ENCODE measurements around the gene CDC42BPG. TPM values are rescaled to one million over a fixed set of nuclear protein-coding genes. Genes with fewer than 3 reads are reported as not detected.

The CDC42BPG gene
- total RNA-seq, 1 experiment from 2014 or later: 4.1 TPM

DNA sequence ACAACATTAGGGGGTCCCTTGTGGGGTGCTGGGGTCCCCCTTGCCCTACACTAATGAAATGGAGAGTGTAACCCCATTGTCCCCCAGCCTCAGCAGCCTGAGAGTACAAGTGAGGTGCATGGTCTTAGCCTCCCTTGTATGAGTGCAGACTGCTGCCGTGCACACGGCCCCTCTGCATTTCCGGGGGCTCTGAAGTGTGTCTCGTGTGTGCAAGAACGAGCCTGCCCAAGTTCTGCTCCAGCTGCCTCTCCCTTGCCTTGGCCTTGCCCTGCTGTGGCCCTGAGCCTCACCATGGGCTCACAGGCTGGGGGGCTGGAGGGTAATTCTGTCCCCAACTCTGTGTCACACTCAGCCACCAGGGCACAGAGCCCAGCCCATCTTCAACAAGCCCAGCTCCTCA is 39.1 kb upstream of the CDC42BPG start:
- H3K27ac ChIP-seq (ENCODE audit: low read length): no peak overlapping the region
- TF ChIP-seq SIN3A (IDR thresholded peaks at IDR 0.05; ENCODE audit: borderline replicate concordance, insufficient read depth, low read depth, low read length): no peak
- TF ChIP-seq REST (IDR thresholded peaks at IDR 0.05; ENCODE audit: insufficient read depth in 1 of 2, low read depth in 2 of 2, low read length in 1 of 2): no peak
- TF ChIP-seq TCF7L2 (IDR thresholded peaks at IDR 0.05; ENCODE audit: low read depth, low read length): no peak
- TF ChIP-seq POLR2AphosphoS5 (IDR thresholded peaks at IDR 0.05; ENCODE audit: low read depth, low read length): no peak
- TF ChIP-seq, protein P1, sequence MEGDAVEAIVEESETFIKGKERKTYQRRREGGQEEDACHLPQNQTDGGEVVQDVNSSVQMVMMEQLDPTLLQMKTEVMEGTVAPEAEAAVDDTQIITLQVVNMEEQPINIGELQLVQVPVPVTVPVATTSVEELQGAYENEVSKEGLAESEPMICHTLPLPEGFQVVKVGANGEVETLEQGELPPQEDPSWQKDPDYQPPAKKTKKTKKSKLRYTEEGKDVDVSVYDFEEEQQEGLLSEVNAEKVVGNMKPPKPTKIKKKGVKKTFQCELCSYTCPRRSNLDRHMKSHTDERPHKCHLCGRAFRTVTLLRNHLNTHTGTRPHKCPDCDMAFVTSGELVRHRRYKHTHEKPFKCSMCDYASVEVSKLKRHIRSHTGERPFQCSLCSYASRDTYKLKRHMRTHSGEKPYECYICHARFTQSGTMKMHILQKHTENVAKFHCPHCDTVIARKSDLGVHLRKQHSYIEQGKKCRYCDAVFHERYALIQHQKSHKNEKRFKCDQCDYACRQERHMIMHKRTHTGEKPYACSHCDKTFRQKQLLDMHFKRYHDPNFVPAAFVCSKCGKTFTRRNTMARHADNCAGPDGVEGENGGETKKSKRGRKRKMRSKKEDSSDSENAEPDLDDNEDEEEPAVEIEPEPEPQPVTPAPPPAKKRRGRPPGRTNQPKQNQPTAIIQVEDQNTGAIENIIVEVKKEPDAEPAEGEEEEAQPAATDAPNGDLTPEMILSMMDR (IDR thresholded peaks at IDR 0.05): no peak
- no peaks in the 10 kb centered on the region for H3K9me3 ChIP-seq (ENCODE audit: control insufficient read depth, insufficient read depth, low read depth, low read length)
- no peaks in the 10 kb centered on the region for H3K27me3 ChIP-seq (ENCODE audit: control insufficient read depth, insufficient read depth, low read length)
- ChIA-PET CTCF (no interaction called here), POLR2A (no interaction called here)
- intact Hi-C loops (cut with micrococcal nuclease; ENCODE audit: unreplicated experiment) (no loop called here), in situ Hi-C loops (cut with HindIII; ENCODE audit: low pct_unique_long_range_greater_than_20kb, low sequenced_read_pairs) (no loop called here)
- peaks cover 28% of the 10 kb centered on the region for H3K4me1 ChIP-seq (ENCODE audit: control insufficient read depth, insufficient read depth, low read length)
- ATAC-seq (no peak), DNase-seq (ENCODE audit: low read depth, low spot score) (no peak)
- BruUV-seq (replicated peaks): no TSS peak
- H3K4me3 ChIP-seq (ENCODE audit: low read depth in 2 of 2, low read length in 2 of 2): no peak overlapping the region
- no peaks in the 10 kb centered on the region for H3K36me3 ChIP-seq (ENCODE audit: control insufficient read depth, insufficient read depth, low read length)

DNA sequence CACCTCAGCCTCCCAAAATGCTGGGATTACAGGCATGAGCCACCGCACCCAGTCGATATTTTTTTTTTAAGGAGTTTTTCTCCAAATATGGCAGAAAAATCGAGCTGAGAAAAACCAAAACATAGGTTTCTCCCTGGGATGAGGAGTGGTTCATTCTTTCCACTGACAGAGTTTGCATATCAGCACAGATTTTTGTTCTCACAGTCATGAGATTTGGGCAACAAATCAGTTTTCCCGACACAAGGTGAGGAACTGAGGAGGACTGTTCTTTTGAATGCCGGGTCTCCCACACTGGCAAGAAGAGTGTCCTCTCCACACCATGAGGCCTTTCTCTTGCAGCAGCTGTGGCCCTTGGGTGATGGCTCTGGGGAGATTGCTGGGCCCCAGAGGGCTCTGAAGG is 37.8 kb upstream of the CDC42BPG start:
- Histone ChIP-seq H3K27ac (ENCODE audit: low read length) (no peak overlapping the region), H3K9me3 (ENCODE audit: control insufficient read depth, insufficient read depth, low read depth, low read length) (no peaks in the 10 kb centered on the region), H3K4me1 (ENCODE audit: control insufficient read depth, insufficient read depth, low read length) (peaks cover 17% of the 10 kb centered on the region), H3K27me3 (ENCODE audit: control insufficient read depth, insufficient read depth, low read length) (no peaks in the 10 kb centered on the region), H3K4me3 (ENCODE audit: low read depth in 2 of 2, low read length in 2 of 2) (no peak overlapping the region), H3K36me3 (ENCODE audit: control insufficient read depth, insufficient read depth, low read length) (no peaks in the 10 kb centered on the region; the same call in 1 of the 2 replicates)
- intact Hi-C loops (cut with micrococcal nuclease; ENCODE audit: unreplicated experiment) (no loop called here), in situ Hi-C loops (cut with HindIII; ENCODE audit: low pct_unique_long_range_greater_than_20kb, low sequenced_read_pairs) (no loop called here)
- POLR2A ChIA-PET: interaction anchor here (0.6 kb wide), 1 partner anchor 11 kb away, joined by 3 read pairs; no protein-coding TSS in a partner anchor
- no peak for TF ChIP-seq TCF7L2 (IDR thresholded peaks at IDR 0.05; ENCODE audit: low read depth, low read length)
- TF ChIP-seq POLR2AphosphoS5 (IDR thresholded peaks at IDR 0.05; ENCODE audit: low read depth, low read length): no peak
- TF ChIP-seq, protein P1 (IDR thresholded peaks at IDR 0.05): no peak
- no peak for DNase-seq (ENCODE audit: low read depth, low spot score)
- no TSS peak for BruUV-seq (replicated peaks)
- no peak for ATAC-seq
- CTCF ChIA-PET: no interaction called here
